ENCODE data around the gene C20orf204. TPM values are rescaled to one million over a fixed set of nuclear protein-coding genes. Genes with fewer than 3 reads are reported as not detected.

Gene C20orf204
- total RNA-seq, 1 donor from 2014 or later = 0.52 TPM

Small RNAs within 50 kb of the gene (small RNA-seq; reads per million reads assigned to genes)
- gene AL355803.1 (not detected), gene MIR6813 (not detected)

Other genes with a start within 250 kb of the C20orf204 start
- 52.2 TPM for gene ZBTB46, start 204.9 kb upstream of the C20orf204 start, total RNA-seq
- not detected for gene ABHD16B, start 174.7 kb upstream of the C20orf204 start, total RNA-seq
- 29.2 TPM for gene TPD52L2, start 170.9 kb upstream of the C20orf204 start, total RNA-seq
- 30.3 TPM for gene DNAJC5, start 141.1 kb upstream of the C20orf204 start, total RNA-seq
- gene UCKL1, start 79.8 kb upstream of the C20orf204 start, total RNA-seq = 15.7 TPM
- 8.9 TPM for gene ZNF512B, start 66.3 kb upstream of the C20orf204 start, total RNA-seq
- gene SAMD10, start 56.5 kb upstream of the C20orf204 start, total RNA-seq = 1.0 TPM
- 55.8 TPM for gene PRPF6, start 55.0 kb upstream of the C20orf204 start, total RNA-seq
- gene SOX18, start 13.5 kb downstream of the C20orf204 start, total RNA-seq = 3.7 TPM
- gene TCEA2, start 27.0 kb downstream of the C20orf204 start, total RNA-seq = 8.4 TPM
- gene RGS19, start 43.3 kb downstream of the C20orf204 start, total RNA-seq = 5.2 TPM
- gene OPRL1, start 43.9 kb downstream of the C20orf204 start, total RNA-seq = 0.52 TPM
- gene LKAAEAR1, start 48.2 kb downstream of the C20orf204 start, total RNA-seq = 1.0 TPM
- gene NPBWR2, start 71.4 kb downstream of the C20orf204 start, total RNA-seq = not detected
- gene MYT1, start 128.3 kb downstream of the C20orf204 start, total RNA-seq = not detected
- 36.5 TPM for gene PCMTD2, start 219.6 kb downstream of the C20orf204 start, total RNA-seq